ENCODE results near the gene MBLAC1.
A peak's percentile ranks its signal among the peaks of the same experiment; 100 is the strongest.

MBLAC1 gene

GRCh38 chr7:100095704-100096103 lies 31.1 kb upstream of the MBLAC1 start:
- DNase-seq (ENCODE audit: low read depth), result no peak

- DNase-seq (ENCODE audit: low read depth), result no peak
Measured at GRCh38 chr7:100098913-100099312, 27.9 kb upstream of the MBLAC1 start.

- no peak for DNase-seq (ENCODE audit: low read depth)
Measured at GRCh38 chr7:100099452-100099851, 27.3 kb upstream of the MBLAC1 start.

GRCh38 chr7:100100420-100101015 lies 26.2 kb upstream of the MBLAC1 start:
- peak; percentile 100 for DNase-seq (ENCODE audit: low read depth)

GRCh38 chr7:100101016-100101862 lies 25.5 kb upstream of the MBLAC1 start, which contains the start of the genes AP4M1 and MCM7:
TSS of gene AP4M1 (plus strand) at chr7:100101643. CDS start at chr7:100101715, 72 bp downstream.
TSS of gene MCM7 (minus strand) at chr7:100101397. CDS start at chr7:100101294, 103 bp downstream.
- peak; percentile 100 for DNase-seq (ENCODE audit: low read depth)

DNA sequence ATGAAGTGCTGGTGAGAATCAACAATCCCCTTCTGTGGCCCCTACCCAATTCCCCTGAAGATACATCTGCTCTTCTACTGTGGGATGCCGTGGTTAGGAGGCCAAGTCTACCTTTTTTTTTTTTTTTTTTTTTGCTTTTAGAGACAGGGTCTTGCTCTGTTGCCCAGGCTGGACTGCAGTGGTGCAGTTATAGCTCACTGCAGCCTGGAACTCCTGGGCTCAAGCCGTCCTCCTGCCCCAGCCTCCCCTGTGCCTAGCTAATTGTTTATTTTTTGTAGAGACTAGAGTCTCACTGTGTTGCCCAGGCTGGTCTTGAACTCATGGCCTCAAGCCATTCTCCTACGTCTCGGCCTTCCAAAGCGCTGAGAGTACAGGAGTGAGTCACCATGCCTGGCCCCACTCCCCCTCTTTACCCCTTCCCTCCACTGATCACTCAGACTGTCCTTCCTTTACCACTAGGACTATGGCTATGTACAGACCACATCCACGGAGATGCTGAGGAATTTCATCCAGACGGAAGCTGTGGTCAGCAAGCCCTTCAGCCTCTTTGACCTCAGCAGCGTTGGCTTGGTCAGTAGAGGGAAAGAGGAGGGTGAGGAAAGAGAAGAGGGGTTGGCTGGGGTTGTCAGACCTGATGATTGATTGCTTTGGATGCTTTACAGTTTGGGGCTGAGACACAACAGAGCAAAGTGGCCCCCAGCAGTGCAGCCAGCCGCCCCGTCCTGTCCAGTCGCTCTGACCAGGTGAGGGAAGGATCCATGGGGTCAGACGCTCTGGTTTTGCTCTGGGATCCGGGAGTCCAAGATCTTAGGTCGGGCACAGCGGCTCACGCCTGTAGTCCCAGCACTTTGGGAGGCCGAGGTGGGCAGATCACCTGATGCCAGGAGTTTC lies 23.6 kb upstream of the MBLAC1 start:
- DNase-seq (ENCODE audit: low read depth), result no peak

- no peak for DNase-seq (ENCODE audit: low read depth)
Measured at GRCh38 chr7:100105534-100105933, 21.2 kb upstream of the MBLAC1 start.

DNA sequence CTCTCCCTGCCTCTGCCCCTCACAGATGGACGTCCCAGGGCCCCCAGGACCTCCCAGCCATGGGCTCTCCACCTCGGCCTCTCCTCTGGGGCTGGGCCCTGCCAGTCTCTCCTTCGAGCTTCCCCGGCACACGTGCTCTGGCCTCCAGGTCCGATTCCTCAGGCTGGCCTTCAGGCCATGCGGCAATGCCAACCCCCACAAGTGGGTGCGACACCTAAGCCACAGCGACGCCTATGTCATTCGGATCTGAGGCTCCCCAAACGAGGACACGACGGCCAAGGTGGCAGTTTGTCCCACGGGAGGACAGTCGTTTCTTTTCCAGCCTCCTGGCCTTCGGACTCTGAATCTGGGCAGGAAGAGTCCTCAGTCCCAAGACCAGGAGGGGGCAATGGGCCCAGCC lies 20.1 kb upstream of the MBLAC1 start:
- DNase-seq (ENCODE audit: low read depth), result no peak

DNA sequence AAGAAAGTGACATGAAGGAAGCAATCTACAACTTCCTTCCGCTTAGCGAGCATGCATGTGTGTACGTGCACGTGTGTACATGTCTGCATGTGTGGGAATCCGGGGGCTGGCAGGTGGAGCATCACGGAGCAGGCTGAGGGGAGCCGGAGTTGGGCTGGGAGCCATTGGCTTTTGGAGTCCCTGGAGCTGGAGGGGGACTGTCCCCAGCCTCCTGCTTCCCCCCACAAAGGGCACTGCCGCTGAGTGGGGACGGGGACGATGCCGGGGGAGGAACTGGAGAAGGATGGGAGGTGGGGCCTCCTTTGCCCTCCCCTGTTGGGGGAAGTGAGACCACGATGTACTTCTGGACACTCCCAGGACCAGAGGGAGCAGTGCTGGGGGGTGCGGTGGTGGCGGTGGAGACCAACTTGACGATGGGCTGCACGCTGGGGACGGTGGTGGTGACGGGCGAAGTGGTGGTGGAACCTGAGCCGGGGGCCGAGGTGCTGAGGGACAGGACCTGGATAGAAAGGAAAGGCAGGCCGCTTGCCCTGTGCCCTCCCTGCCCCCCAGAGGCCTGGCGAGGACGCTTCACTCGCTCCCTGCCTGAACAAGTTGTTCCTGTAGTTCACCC lies 19.5 kb upstream of the MBLAC1 start:
- DNase-seq (ENCODE audit: low read depth), result no peak

DNA sequence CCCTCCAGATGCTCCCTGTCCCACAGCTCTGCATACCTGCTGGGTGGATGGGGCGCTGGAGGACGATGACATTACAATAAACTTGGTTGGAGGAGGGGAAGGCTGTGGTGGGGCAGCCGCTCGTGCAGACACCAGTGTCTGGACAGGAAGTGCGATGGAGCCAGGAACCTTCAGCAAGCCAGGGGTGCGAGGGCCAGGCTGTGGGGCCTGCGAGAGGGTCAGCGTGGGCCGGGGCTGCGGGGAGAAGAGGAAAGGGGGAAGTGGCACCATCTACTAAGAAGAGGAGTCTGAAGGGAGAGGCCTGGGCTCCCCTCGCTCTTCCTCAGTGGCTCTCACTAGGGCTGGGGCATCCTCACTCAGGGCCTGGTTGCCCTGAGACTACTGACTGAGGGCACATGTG lies 18.9 kb upstream of the MBLAC1 start:
- DNase-seq (ENCODE audit: low read depth), result no peak

GRCh38 chr7:100109521-100110163 lies 17.1 kb upstream of the MBLAC1 start:
- no peak for DNase-seq (ENCODE audit: low read depth)

GRCh38 chr7:100111156-100111555 lies 15.6 kb upstream of the MBLAC1 start:
- no peak for DNase-seq (ENCODE audit: low read depth)

- DNase-seq (ENCODE audit: low read depth), result no peak
Measured at GRCh38 chr7:100111914-100112313, 14.9 kb upstream of the MBLAC1 start.

- DNase-seq (ENCODE audit: low read depth), result no peak
Measured at GRCh38 chr7:100115026-100115425, 11.7 kb upstream of the MBLAC1 start.

- DNase-seq (ENCODE audit: low read depth), result no peak
Measured at GRCh38 chr7:100118388-100119071, 8.2 kb upstream of the MBLAC1 start.

DNA sequence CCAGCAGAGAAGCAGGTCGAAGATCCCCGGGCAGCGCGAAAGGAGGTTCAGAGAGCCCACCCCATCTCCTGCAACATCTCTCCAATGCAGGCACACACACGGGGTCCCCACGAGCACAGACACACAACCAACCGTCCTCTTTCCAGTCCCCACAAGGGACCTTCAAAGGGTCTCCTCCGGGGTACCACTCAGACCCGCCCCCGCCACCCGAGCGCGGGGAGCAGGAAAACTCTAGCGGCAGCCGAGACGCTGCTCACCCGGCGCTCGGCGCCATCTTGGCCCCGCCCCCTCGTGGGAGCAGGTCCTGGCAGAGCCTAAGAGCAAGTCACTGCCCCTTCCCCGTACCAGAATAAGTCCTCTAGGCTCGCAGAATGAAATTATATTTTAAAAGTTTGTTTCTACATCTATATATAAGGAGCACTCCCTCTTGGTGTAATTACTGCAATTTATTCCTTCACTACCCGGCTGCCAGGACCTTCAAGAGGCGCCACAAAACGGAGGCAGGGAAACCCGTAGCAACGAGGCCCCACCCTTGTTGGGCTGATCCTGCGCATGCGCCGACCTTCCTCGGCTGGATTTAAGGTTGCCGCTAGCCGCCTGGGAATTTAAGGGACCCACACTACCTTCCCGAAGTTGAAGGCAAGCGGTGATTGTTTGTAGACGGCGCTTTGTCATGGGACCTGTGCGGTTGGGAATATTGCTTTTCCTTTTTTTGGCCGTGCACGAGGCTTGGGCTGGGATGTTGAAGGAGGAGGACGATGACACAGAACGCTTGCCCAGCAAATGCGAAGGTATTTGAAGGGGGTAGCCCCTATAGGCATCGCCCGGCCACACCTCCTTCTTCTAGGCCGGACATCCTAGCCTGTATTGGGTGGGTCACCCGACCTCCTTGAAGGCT lies 7.4 kb upstream of the MBLAC1 start, which contains the start of the genes CNPY4 and TAF6:
CNPY4 (plus strand) TSS at position 563 of the 898 bp plus-strand sequence; CDS start at position 674, 111 bp downstream.
TAF6 (minus strand) TSS at position 287 of the 898 bp plus-strand sequence. CDS start 5,149 bp downstream, outside the sequence.
- peak; percentile 93 for DNase-seq (ENCODE audit: low read depth)

- peak; percentile 58 for DNase-seq (ENCODE audit: low read depth)
Measured at GRCh38 chr7:100119970-100120732, 6.6 kb upstream of the MBLAC1 start.

- DNase-seq (ENCODE audit: low read depth), result no peak
Measured at GRCh38 chr7:100120733-100121036, 6.1 kb upstream of the MBLAC1 start.

- no peak for DNase-seq (ENCODE audit: low read depth)
Measured at GRCh38 chr7:100122067-100122466, 4.7 kb upstream of the MBLAC1 start.
